Right ventricle myocardium inferior (tissue), 1 donor: Measurements from ENCODE around the gene TYRO3. TPM values are rescaled to one million over a fixed set of nuclear protein-coding genes. Genes with fewer than 3 reads are reported as not detected.

Experiments
- ATAC-seq: fragments of 200-7000 bp; cut with Tn5 transposase; one replicate; pipeline ENCODE4 v1.9.1; 2020; ENCODE audit warnings: mild to moderate bottlenecking, moderate library complexity
- DNase-seq: peaks from one replicate; pipeline ENCODE4 v3.0.0; 2021; ENCODE audit errors: missing footprints
- intact Hi-C: fragments of 100-400 bp; cut with DNase I; formaldehyde crosslinking; loops from one replicate; pipeline ENCODE4 v1.11.0; 2022
- total RNA-seq: library from RNA; stranded (reverse); fragmentation: NEBNext Ultra II Directional; extraction: Animal tissue kit (Norgen Biotek cat#: 25700); gene quantifications from one replicate; pipeline ENCODE4 v1.2.1, GENCODE V29; 2021
- donor health status: DM: no; HTN: yes; CAD: no; lungs with severe emphysema.

TYRO3 gene
- total RNA-seq, 1 donor from 2014 or later = 5.6 TPM

DNA sequence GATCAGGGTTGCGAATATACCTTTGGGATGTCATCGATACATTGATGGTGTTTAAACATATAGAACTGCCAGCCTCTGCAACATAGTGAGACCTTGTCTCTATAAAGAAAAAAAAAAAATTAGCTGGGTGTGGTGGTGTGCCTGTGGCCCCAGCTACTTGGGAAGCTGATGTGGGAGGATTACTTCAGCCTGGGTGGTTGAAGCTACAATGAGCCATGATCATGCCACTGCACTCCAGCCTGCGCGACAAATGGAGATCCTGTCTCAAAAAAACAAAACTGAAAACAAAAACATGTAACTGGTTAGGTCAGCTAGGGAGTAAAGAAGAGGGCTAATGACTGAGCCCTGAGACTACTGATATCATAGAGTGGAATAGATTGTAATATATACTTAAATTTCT lies 70.5 kb downstream of the TYRO3 start:
- DNase-seq (no peak), ATAC-seq (no peak)
- intact Hi-C loops = no loop called here

DNA sequence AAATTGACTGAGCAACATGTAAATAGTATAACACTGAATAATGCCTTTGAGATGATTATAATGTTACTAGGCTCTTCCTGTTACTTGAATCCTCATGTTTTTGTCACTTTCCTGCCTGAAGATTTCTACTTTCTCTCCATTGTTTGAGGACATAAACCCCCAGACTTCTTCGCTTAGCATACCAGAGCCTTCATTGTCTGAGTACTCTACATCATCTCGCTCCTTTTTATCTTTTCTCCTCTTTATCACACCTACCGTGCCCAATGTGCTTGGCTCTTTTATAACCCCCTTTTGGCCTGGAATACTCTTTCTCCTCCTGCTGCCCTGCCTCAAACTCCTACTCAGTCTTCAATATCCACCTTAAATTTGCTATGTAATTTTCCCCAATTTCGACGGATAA lies 70.9 kb downstream of the TYRO3 start:
- ATAC-seq (no peak), DNase-seq (no peak)
- intact Hi-C loops = no loop called here

DNA sequence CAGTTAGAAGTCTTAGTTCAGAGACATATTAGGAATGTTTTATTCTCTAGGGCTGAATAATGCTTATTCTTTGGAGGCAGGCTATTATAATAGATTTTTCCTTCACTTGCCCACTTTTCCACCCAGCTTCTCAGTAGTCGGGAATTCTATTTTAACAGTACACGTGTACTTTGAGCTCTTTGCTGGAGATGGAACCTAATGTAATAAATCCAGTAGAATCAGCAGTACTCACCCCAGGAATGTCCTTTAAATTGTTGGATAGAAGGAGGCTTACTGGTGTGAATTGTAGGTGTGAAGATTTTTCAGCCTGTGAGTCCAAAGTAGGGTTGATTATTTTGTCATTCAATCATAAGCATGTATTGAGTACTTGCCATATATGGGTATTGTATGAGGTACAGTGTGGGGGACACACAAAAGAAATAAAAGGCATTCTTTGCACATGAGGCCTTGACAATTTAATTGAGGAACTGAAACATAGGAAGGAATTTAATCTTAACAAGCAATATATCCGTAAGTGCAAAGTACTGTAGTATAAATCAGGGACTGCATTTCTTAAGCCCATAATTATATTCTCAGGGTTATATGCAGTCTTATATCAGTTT lies 71.7 kb downstream of the TYRO3 start:
- DNase-seq = no peak
- ATAC-seq = no peak
- intact Hi-C loops = no loop called here

GRCh38 chr15:41631880-41632470 lies 73.0 kb downstream of the TYRO3 start:
- DNase-seq (no peak), ATAC-seq (no peak)
- intact Hi-C loops = no loop called here

Other genes starting within 250 kb of the TYRO3 start
- gene OIP5, start 226.6 kb upstream of the TYRO3 start, total RNA-seq = 0.51 TPM
- gene NUSAP1, start 226.3 kb upstream of the TYRO3 start, total RNA-seq = 2.2 TPM
- 71.9 TPM for gene NDUFAF1, start 156.7 kb upstream of the TYRO3 start, total RNA-seq
- gene RTF1, start 142.1 kb upstream of the TYRO3 start, total RNA-seq = 20.9 TPM
- 2.7 TPM for gene ITPKA, start 65.3 kb upstream of the TYRO3 start, total RNA-seq
- gene LTK, start 45.4 kb upstream of the TYRO3 start, total RNA-seq = 1.5 TPM
- gene RPAP1, start 15.0 kb upstream of the TYRO3 start, total RNA-seq = 26.7 TPM
- 30.2 TPM for gene MGA, start 101.2 kb downstream of the TYRO3 start, total RNA-seq
- 14.4 TPM for gene MAPKBP1, start 215.3 kb downstream of the TYRO3 start, total RNA-seq